GM23338 (cell line): ENCODE measurements around the gene ABRAXAS1. TPM values are rescaled to one million over a fixed set of nuclear protein-coding genes. Genes with fewer than 3 reads are reported as not detected.

Experiments
- ATAC-seq: fragments of 200-7000 bp; cut with Tn5 transposase; 3 replicates; pipeline ENCODE4 v1.9.1; 2020
- DNase-seq: peaks from one replicate; pipeline ENCODE4 v3.0.0-alpha.2; 2015; ENCODE audit warnings: low spot score
- H2AFZ ChIP-seq: fragments of 200-600 bp; sonication (generic); 2 replicates; pipeline ENCODE4 v1.8.0; 2016; ENCODE audit warnings: antibody characterized with exemption, mild to moderate bottlenecking, moderate library complexity
- H3F3A ChIP-seq: fragments of 200-600 bp; sonication (generic); replicated peaks from 2 replicates; pipeline ENCODE4 v1.8.0; 2017; ENCODE audit warnings: antibody characterized with exemption, mixed run types, low read depth
- H3K27ac ChIP-seq: fragments of 200-600 bp; sonication (generic); 2 replicates; pipeline ENCODE4 v1.6.1; 2016; ENCODE audit warnings: low read depth
- H3K27me3 ChIP-seq: fragments of 200-600 bp; sonication (generic); 2 replicates; pipeline ENCODE4 v1.8.0; 2016; ENCODE audit warnings: mild to moderate bottlenecking, mixed run types, moderate library complexity; ENCODE audit not compliant: insufficient read depth
- H3K36me3 ChIP-seq: fragments of 200-600 bp; sonication (generic); 2 replicates; pipeline ENCODE4 v1.8.0; 2016; ENCODE audit warnings: mild to moderate bottlenecking; ENCODE audit not compliant: insufficient read depth
- H3K4me1 ChIP-seq: fragments of 200-600 bp; sonication (generic); 2 replicates; pipeline ENCODE4 v1.8.0; 2016; ENCODE audit warnings: mild to moderate bottlenecking, moderate library complexity; ENCODE audit not compliant: insufficient read depth
- H3K4me2 ChIP-seq: fragments of 200-600 bp; sonication (generic); 2 replicates; pipeline ENCODE4 v1.7.1; 2017; ENCODE audit warnings: mixed run types
- H3K4me3 ChIP-seq: fragments of 200-600 bp; sonication (generic); 2 replicates; pipeline ENCODE4 v1.6.1; 2016; ENCODE audit warnings: mixed run types
- H3K79me2 ChIP-seq: fragments of 200-600 bp; sonication (generic); replicated peaks from 2 replicates; pipeline ENCODE4 v1.8.0; 2017; ENCODE audit warnings: mild to moderate bottlenecking; ENCODE audit not compliant: insufficient read depth
- H3K9me2 ChIP-seq: fragments of 200-600 bp; sonication (generic); 2 replicates; pipeline ENCODE4 v1.8.0; 2017; ENCODE audit not compliant: insufficient read depth
- H4K20me1 ChIP-seq: fragments of 200-600 bp; sonication (generic); replicated peaks from 2 replicates; pipeline ENCODE4 v1.8.0; 2017; ENCODE audit warnings: mild to moderate bottlenecking; ENCODE audit not compliant: insufficient read depth
- H3K27ac Mint-ChIP-seq: 2 replicates; pipeline ENCODE4 v1.8.0; 2020; ENCODE audit warnings: inconsistent platforms, mild to moderate bottlenecking, moderate library complexity, mixed read lengths
- H3K27me3 Mint-ChIP-seq: 3 replicates; pipeline ENCODE4 v1.8.0; 2022; ENCODE audit warnings: low read depth, mild to moderate bottlenecking, moderate library complexity, mixed read lengths, inconsistent platforms; ENCODE audit not compliant: insufficient read depth, poor library complexity
- H3K36me3 Mint-ChIP-seq: 3 replicates; pipeline ENCODE4 v1.8.0; 2021; ENCODE audit warnings: low read depth, mild to moderate bottlenecking, inconsistent platforms, moderate library complexity, mixed read lengths
- H3K4me1 Mint-ChIP-seq: 3 replicates; pipeline ENCODE4 v1.8.0; 2020; ENCODE audit warnings: mild to moderate bottlenecking, inconsistent platforms, mixed read lengths
- H3K4me3 Mint-ChIP-seq: 3 replicates; pipeline ENCODE4 v1.8.0; 2021; ENCODE audit warnings: moderate library complexity, mild to moderate bottlenecking, inconsistent platforms, mixed read lengths
- H3K9me3 Mint-ChIP-seq: 3 replicates; pipeline ENCODE4 v1.8.0; 2020; ENCODE audit warnings: moderate library complexity, mild to moderate bottlenecking, inconsistent platforms, mixed read lengths
- CREB1 ChIP-seq: fragments of 250-450 bp; sonication (Bioruptor Pico); IDR thresholded peaks from 2 replicates; pipeline ENCODE4 v1.5.0; 2020; ENCODE audit warnings: low read depth, mild to moderate bottlenecking, moderate library complexity
- CTCF ChIP-seq, 2 experiments: fragments of 200-600 bp in 1 of 2; sonication (generic) in 1 of 2; conservative IDR thresholded peaks; 2 replicates each; pipeline versions ENCODE4 v1.5.1 to v1.6.1; 2016 to 2017; ENCODE audit warnings: antibody characterized with exemption in 2 of 2, low read depth in 2 of 2, mild to moderate bottlenecking in 2 of 2, moderate library complexity in 1 of 2
- ETS1 ChIP-seq: IDR thresholded peaks from 2 replicates; pipeline ENCODE4 v1.6.1; 2016; ENCODE audit warnings: antibody characterized with exemption
- EZH2 ChIP-seq: fragments of 200-600 bp; sonication (generic); IDR thresholded peaks from one replicate; pipeline ENCODE4 v1.8.0; 2017; ENCODE audit warnings: antibody characterized with exemption, mild to moderate bottlenecking, low read depth; ENCODE audit not compliant: unreplicated experiment
- EZH2phosphoT487 ChIP-seq: fragments of 200-600 bp; sonication (generic); IDR thresholded peaks from one replicate; pipeline ENCODE4 v1.8.1; 2018; ENCODE audit warnings: antibody characterized with exemption; ENCODE audit not compliant: unreplicated experiment
- JUNB ChIP-seq: IDR thresholded peaks from one replicate; pipeline ENCODE4 v1.6.1; 2016; ENCODE audit warnings: antibody characterized with exemption; ENCODE audit not compliant: unreplicated experiment
- NANOG ChIP-seq: IDR thresholded peaks from 2 replicates; pipeline ENCODE4 v1.6.1; 2016; ENCODE audit warnings: antibody characterized with exemption, borderline replicate concordance
- POLR2AphosphoS5 ChIP-seq: IDR thresholded peaks from 2 replicates; pipeline ENCODE4 v1.6.1; 2016; ENCODE audit warnings: antibody characterized with exemption, low read depth
- STAT1 ChIP-seq: IDR thresholded peaks from one replicate; pipeline ENCODE4 v1.6.1; 2016; ENCODE audit warnings: antibody characterized with exemption; ENCODE audit not compliant: unreplicated experiment
- ZNF331 ChIP-seq: fragments of 250-450 bp; sonication (Bioruptor Pico); IDR thresholded peaks from 2 replicates; pipeline ENCODE4 v1.5.0; 2020; ENCODE audit warnings: low read depth, mild to moderate bottlenecking, moderate library complexity
- ZNF462 ChIP-seq: fragments of 250-450 bp; sonication (Bioruptor Pico); IDR thresholded peaks from 2 replicates; pipeline ENCODE4 v1.5.0; 2020; ENCODE audit warnings: mild to moderate bottlenecking, moderate library complexity
- polyA plus RNA-seq: library from polyadenylated mRNA; unstranded; fragments of >200 nt; fragmentation: Nextera tagmentation; extraction: Ambion mirVana; gene quantifications from 2 replicates; pipeline ENCODE4 v1.2.1, GENCODE V29; 2016
- total RNA-seq: library from RNA; depleted of rRNA; stranded (reverse); fragments of >200 nt; shearing (Covaris generic); gene quantifications from 2 replicates; pipeline ENCODE4 v1.2.3, GENCODE V29; 2014

ABRAXAS1 gene
- total and polyA plus RNA-seq, 2 experiments from 2014 or later = 8.0 to 25.2 TPM

- Mint-ChIP-seq H3K4me1 (no peaks in the 10 kb centered on the region), H3K36me3 (no peaks in the 10 kb centered on the region; the same call in 1 of the 3 replicates), H3K4me3 (no peak overlapping the region), H3K9me3 (no peaks in the 10 kb centered on the region), H3K27me3 (peaks cover 2% of the 10 kb centered on the region), H3K27ac (no peak overlapping the region)
- H3K4me1 ChIP-seq = no peaks in the 10 kb centered on the region
- DNase-seq (no peak), ATAC-seq (no peak)
- no peaks in the 10 kb centered on the region for H3K27me3 ChIP-seq
- H3K36me3 ChIP-seq = 0 out of 2 replicates have a peak, but pooled peaks cover 7% of the 10 kb centered on the region
- no peak overlapping the region for H3K4me2 ChIP-seq
- no peak overlapping the region for H3K27ac ChIP-seq
- H2AFZ ChIP-seq = no peak overlapping the region
- no peaks in the 10 kb centered on the region for H3K79me2 ChIP-seq
- no peaks in the 10 kb centered on the region; the same call in 1 of the 2 replicates for H4K20me1 ChIP-seq
- no peaks in the 10 kb centered on the region for H3F3A ChIP-seq
- H3K9me2 ChIP-seq = no peaks in the 10 kb centered on the region
- H3K4me3 ChIP-seq = no peak overlapping the region
- TF ChIP-seq CREB1 (CRISPR knock-in tag) (no peak), EZH2 (no peak), ZNF462 (CRISPR knock-in tag) (no peak), STAT1 (no peak), NANOG (no peak), ETS1 (no peak), ZNF331 (CRISPR knock-in tag) (no peak), EZH2phosphoT487 (no peak), JUNB (no peak), POLR2AphosphoS5 (no peak), CTCF (conservative IDR thresholded peaks at IDR 0.05; ENCODE audit: low read depth in 2 of 2) (no peak)
Measured at GRCh38 chr4:83440899-83441298, 44.0 kb downstream of the ABRAXAS1 start.
